GM12878 (cell line): ENCODE data around the gene EFHC1. TPM values are rescaled to one million over a fixed set of nuclear protein-coding genes. Genes with fewer than 3 reads are reported as not detected.
A peak's percentile ranks its signal among the peaks of the same experiment; 100 is the strongest.

ENCODE experiments used
- ATF3 ChIP-seq: IDR thresholded peaks from 2 replicates; pipeline ENCODE4 v1.6.1; 2011; ENCODE audit warnings: low read depth, mild to moderate bottlenecking, low read length, moderate library complexity, borderline replicate concordance; ENCODE audit errors: extremely low read depth
- BCLAF1 ChIP-seq: fragments of 450-650 bp; IDR thresholded peaks from 2 replicates; pipeline ENCODE4 v1.6.1; 2017; ENCODE audit warnings: antibody characterized with exemption, mild to moderate bottlenecking, moderate library complexity
- CUX1 ChIP-seq: IDR thresholded peaks from 2 replicates; pipeline ENCODE4 v1.6.1; 2012; ENCODE audit warnings: improper control_type of control experiment, low read depth, low read length; ENCODE audit not compliant: insufficient replicate concordance
- E4F1 ChIP-seq: fragments of 450-650 bp; IDR thresholded peaks from 2 replicates; pipeline ENCODE4 v1.6.1; 2018; ENCODE audit warnings: borderline replicate concordance, mild to moderate bottlenecking; ENCODE audit not compliant: partially characterized antibody
- EP300 ChIP-seq, 2 experiments: fragments of 150-350 bp in 1 of 2; IDR thresholded peaks; 2 replicates each; pipeline ENCODE4 v1.6.1; 2011 to 2012; ENCODE audit warnings: low read depth in 2 of 2, low read length in 2 of 2, borderline replicate concordance in 1 of 2, improper control_type of control experiment in 1 of 2, inconsistent platforms in 1 of 2; ENCODE audit not compliant: control insufficient read depth in 1 of 2
- ESRRA ChIP-seq: IDR thresholded peaks from 2 replicates; pipeline ENCODE4 v1.6.1; 2012; ENCODE audit warnings: mild to moderate bottlenecking, low read length, improper control_type of control experiment
- GATAD2B ChIP-seq: fragments of 450-650 bp; conservative IDR thresholded peaks from 2 replicates; pipeline ENCODE4 v1.6.1; 2017; ENCODE audit warnings: low read depth, mild to moderate bottlenecking, moderate library complexity
- HDGF ChIP-seq: fragments of 450-650 bp; IDR thresholded peaks from 2 replicates; pipeline ENCODE4 v1.6.1; 2016; ENCODE audit warnings: antibody characterized with exemption
- IKZF1 ChIP-seq: fragments of 450-650 bp; conservative IDR thresholded peaks from 2 replicates; pipeline ENCODE4 v1.6.1; 2017; ENCODE audit warnings: antibody characterized with exemption, mild to moderate bottlenecking
- KLF5 ChIP-seq: fragments of 450-650 bp; IDR thresholded peaks from 2 replicates; pipeline ENCODE4 v1.6.1; 2014; ENCODE audit warnings: mild to moderate bottlenecking; ENCODE audit not compliant: partially characterized antibody
- MEF2A ChIP-seq: IDR thresholded peaks from 2 replicates; pipeline ENCODE4 v1.6.1; 2011; ENCODE audit warnings: low read depth, mild to moderate bottlenecking, low read length, moderate library complexity; ENCODE audit not compliant: insufficient read depth
- NFXL1 ChIP-seq: fragments of 450-650 bp; IDR thresholded peaks from 2 replicates; pipeline ENCODE4 v1.6.1; 2017; ENCODE audit warnings: antibody characterized with exemption, mild to moderate bottlenecking, borderline replicate concordance
- NR2C2 ChIP-seq: IDR thresholded peaks from 2 replicates; pipeline ENCODE4 v1.6.1; 2011; ENCODE audit warnings: borderline replicate concordance, low read depth; ENCODE audit not compliant: control insufficient read depth, insufficient read length
- SIX5 ChIP-seq: IDR thresholded peaks from 2 replicates; pipeline ENCODE4 v1.6.1; 2011; ENCODE audit warnings: mild to moderate bottlenecking, low read depth, low read length, moderate library complexity; ENCODE audit not compliant: severe bottlenecking
- SREBF1 ChIP-seq: IDR thresholded peaks from 2 replicates; pipeline ENCODE4 v1.6.1; 2012; ENCODE audit warnings: mild to moderate bottlenecking, low read length
- SUZ12 ChIP-seq: fragments of 200-600 bp; sonication (generic); IDR thresholded peaks from one replicate; pipeline ENCODE4 v1.6.1; 2018; ENCODE audit warnings: antibody characterized with exemption, mild to moderate bottlenecking; ENCODE audit not compliant: unreplicated experiment
- TAF1 ChIP-seq: IDR thresholded peaks from 2 replicates; pipeline ENCODE4 v1.6.1; 2011; ENCODE audit warnings: mild to moderate bottlenecking, low read depth, low read length, borderline replicate concordance
- YY1 ChIP-seq: IDR thresholded peaks from 2 replicates; pipeline ENCODE4 v1.6.1; 2011; ENCODE audit warnings: low read depth, mild to moderate bottlenecking, low read length
- polyA plus RNA-seq, 11 experiments: library from polyadenylated mRNA; depleted of rRNA in 4 of 11; unstranded in 6 of 11; stranded (reverse) in 5 of 11; fragments of >200 nt; fragmentation: Nextera tagmentation in 4 of 11; fragmentation: Illumina TruSeq in 1 of 11; extraction: Ambion mirVana in 4 of 11; extraction: Trizol in 1 of 11; gene quantifications; 1 replicate in 1 of 11; 2 replicates in 10 of 11; pipeline versions ENCODE4 v1.2.1 to v1.2.3, GENCODE V29; 2011 to 2016; ENCODE audit warnings: inconsistent platforms in 2 of 11, missing spikeins in 2 of 11, low read depth in 1 of 11
- total RNA-seq, 4 experiments: library from RNA; depleted of rRNA in 3 of 4; stranded (reverse); fragments of >200 nt in 3 of 4; fragmentation: Illumina TruSeq in 1 of 4; extraction: Trizol in 1 of 4; gene quantifications; 2 replicates each; pipeline versions ENCODE4 v1.2.1 to v1.2.3, GENCODE V29; 2013 to 2021

Gene EFHC1
- total and polyA plus RNA-seq, 10 of the 15 experiments (the other 5 are each of a cell fraction or from before 2014, with no cell fraction given) = 5.5 to 14.5 (median 8.8) TPM

GRCh38 chr6:52389626-52390360 is 30.3 kb upstream of the EFHC1 start (continued):
- TF ChIP-seq CUX1 = no peak
- TF ChIP-seq GATAD2B = peak; percentile 74; the same call in 1 of the 2 replicates
- TF ChIP-seq TAF1 = no peak; the same call in 1 of the 2 replicates
- peak; percentile 92 for TF ChIP-seq IKZF1
- TF ChIP-seq E4F1 = no peak
- TF ChIP-seq EP300 (IDR thresholded peaks at IDR 0.05; ENCODE audit: borderline replicate concordance in 1 of 2, control insufficient read depth in 1 of 2, low read depth in 2 of 2, low read length in 2 of 2) = peak; percentile 66 to 69; a peak in 2 of 4 replicates
- TF ChIP-seq KLF5 = no peak
- no peak for TF ChIP-seq NFXL1
- no peak for TF ChIP-seq HDGF
- no peak for TF ChIP-seq ATF3
- TF ChIP-seq SIX5 = no peak
- no peak for TF ChIP-seq SREBF1
- no peak for TF ChIP-seq BCLAF1
- TF ChIP-seq ESRRA = no peak
- TF ChIP-seq MEF2A = no peak
- TF ChIP-seq NR2C2 = no peak
- no peak for TF ChIP-seq YY1
- no peak for TF ChIP-seq SUZ12
